ENCODE data around the gene RMDN2.

GRCh38 chr2:38039121-38039910, 114.2 kb downstream of the RMDN2 start:
- TF ChIP-seq SIN3A (IDR thresholded peaks at IDR 0.05; ENCODE audit: borderline replicate concordance in 2 of 2, control insufficient read depth in 1 of 2, low read depth in 2 of 2, low read length in 2 of 2) (no peak), EZH2 (IDR thresholded peaks at IDR 0.05; ENCODE audit: borderline replicate concordance, low read depth, low read length) (no peak), MYC (IDR thresholded peaks at IDR 0.05; ENCODE audit: low read depth, low read length) (no peak), MYC (CRISPR knock-in tag; IDR thresholded peaks at IDR 0.05; ENCODE audit: borderline replicate concordance, low read depth) (no peak)
- TF ChIP-seq, protein P1, sequence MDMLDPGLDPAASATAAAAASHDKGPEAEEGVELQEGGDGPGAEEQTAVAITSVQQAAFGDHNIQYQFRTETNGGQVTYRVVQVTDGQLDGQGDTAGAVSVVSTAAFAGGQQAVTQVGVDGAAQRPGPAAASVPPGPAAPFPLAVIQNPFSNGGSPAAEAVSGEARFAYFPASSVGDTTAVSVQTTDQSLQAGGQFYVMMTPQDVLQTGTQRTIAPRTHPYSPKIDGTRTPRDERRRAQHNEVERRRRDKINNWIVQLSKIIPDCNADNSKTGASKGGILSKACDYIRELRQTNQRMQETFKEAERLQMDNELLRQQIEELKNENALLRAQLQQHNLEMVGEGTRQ (CRISPR knock-in tag; IDR thresholded peaks at IDR 0.05) = no peak
- TF ChIP-seq, protein P2, sequence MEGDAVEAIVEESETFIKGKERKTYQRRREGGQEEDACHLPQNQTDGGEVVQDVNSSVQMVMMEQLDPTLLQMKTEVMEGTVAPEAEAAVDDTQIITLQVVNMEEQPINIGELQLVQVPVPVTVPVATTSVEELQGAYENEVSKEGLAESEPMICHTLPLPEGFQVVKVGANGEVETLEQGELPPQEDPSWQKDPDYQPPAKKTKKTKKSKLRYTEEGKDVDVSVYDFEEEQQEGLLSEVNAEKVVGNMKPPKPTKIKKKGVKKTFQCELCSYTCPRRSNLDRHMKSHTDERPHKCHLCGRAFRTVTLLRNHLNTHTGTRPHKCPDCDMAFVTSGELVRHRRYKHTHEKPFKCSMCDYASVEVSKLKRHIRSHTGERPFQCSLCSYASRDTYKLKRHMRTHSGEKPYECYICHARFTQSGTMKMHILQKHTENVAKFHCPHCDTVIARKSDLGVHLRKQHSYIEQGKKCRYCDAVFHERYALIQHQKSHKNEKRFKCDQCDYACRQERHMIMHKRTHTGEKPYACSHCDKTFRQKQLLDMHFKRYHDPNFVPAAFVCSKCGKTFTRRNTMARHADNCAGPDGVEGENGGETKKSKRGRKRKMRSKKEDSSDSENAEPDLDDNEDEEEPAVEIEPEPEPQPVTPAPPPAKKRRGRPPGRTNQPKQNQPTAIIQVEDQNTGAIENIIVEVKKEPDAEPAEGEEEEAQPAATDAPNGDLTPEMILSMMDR (IDR thresholded peaks at IDR 0.05 in 2 of 3, conservative IDR thresholded peaks at IDR 0.05 in 1 of 3; ENCODE audit: insufficient read depth in 2 of 3, low read depth in 1 of 3, low read length in 3 of 3) = no peak
- TF ChIP-seq, protein P3, sequence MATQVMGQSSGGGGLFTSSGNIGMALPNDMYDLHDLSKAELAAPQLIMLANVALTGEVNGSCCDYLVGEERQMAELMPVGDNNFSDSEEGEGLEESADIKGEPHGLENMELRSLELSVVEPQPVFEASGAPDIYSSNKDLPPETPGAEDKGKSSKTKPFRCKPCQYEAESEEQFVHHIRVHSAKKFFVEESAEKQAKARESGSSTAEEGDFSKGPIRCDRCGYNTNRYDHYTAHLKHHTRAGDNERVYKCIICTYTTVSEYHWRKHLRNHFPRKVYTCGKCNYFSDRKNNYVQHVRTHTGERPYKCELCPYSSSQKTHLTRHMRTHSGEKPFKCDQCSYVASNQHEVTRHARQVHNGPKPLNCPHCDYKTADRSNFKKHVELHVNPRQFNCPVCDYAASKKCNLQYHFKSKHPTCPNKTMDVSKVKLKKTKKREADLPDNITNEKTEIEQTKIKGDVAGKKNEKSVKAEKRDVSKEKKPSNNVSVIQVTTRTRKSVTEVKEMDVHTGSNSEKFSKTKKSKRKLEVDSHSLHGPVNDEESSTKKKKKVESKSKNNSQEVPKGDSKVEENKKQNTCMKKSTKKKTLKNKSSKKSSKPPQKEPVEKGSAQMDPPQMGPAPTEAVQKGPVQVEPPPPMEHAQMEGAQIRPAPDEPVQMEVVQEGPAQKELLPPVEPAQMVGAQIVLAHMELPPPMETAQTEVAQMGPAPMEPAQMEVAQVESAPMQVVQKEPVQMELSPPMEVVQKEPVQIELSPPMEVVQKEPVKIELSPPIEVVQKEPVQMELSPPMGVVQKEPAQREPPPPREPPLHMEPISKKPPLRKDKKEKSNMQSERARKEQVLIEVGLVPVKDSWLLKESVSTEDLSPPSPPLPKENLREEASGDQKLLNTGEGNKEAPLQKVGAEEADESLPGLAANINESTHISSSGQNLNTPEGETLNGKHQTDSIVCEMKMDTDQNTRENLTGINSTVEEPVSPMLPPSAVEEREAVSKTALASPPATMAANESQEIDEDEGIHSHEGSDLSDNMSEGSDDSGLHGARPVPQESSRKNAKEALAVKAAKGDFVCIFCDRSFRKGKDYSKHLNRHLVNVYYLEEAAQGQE (IDR thresholded peaks at IDR 0.05; ENCODE audit: borderline replicate concordance) = no peak
- TF ChIP-seq, protein P3 (CRISPR knock-in tag; IDR thresholded peaks at IDR 0.05; ENCODE audit: low read depth) = no peak

Data from K562 (cell line).